IPS DF 6.9 (cell line): ENCODE data around the gene CIITA.

Source experiments
- DNase-seq: peaks from one replicate; pipeline ENCODE4 v3.0.0-alpha.2; 2013; ENCODE audit warnings: low read depth, low spot score
- H3K27ac ChIP-seq: one replicate; pipeline ENCODE4 v1.5.1; 2013; ENCODE audit warnings: low read length, control low read depth
- H3K27me3 ChIP-seq: 2 replicates; pipeline ENCODE4 v1.6.1; 2013; ENCODE audit warnings: mild to moderate bottlenecking, low read length; ENCODE audit not compliant: control insufficient read depth, insufficient read depth
- H3K36me3 ChIP-seq: 2 replicates; pipeline ENCODE4 v1.6.1; 2013; ENCODE audit warnings: low read length; ENCODE audit not compliant: control insufficient read depth, insufficient read depth
- H3K4me1 ChIP-seq: 2 replicates; pipeline ENCODE4 v1.6.1; 2013; ENCODE audit warnings: low read length; ENCODE audit not compliant: control insufficient read depth, insufficient read depth
- H3K4me3 ChIP-seq: 2 replicates; pipeline ENCODE4 v1.5.1; 2013; ENCODE audit warnings: mild to moderate bottlenecking, low read length
- H3K9me3 ChIP-seq: 2 replicates; pipeline ENCODE4 v1.6.1; 2013; ENCODE audit warnings: low read length, inconsistent platforms; ENCODE audit not compliant: control insufficient read depth, insufficient read depth
- WGBS: extraction: QIAGEN DNeasy Blood & Tissue Kit; methylation state at CpG from one replicate; pipeline ENCODE4 v1.1.7; 2013; ENCODE audit warnings: mixed read lengths, missing lambda C conversion rate; ENCODE audit not compliant: insufficient read length, insufficient coverage; 5-methylcytosine and 5-hydroxymethylcytosine counted together

CIITA gene

DNA sequence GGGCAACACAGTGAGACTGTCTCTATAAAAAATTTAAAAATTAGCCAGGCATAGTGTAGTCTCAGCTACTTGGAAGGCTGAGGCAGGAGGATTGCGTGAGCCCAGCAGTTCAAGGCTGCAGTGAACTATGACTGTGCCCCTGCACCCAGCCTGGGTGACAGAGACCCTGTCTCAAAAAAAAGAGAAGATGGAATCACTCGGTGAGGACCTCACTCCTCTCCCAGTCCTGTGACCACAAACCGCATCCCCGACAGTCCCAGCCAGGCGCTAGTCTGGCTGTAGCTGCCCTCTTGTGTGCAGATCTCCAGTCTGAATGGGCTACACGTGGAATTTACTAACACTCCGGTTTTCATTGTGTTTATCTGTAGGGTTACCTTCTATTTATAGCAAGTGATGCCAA is 54.1 kb downstream of the CIITA start:
- Histone ChIP-seq H3K4me1 (no peaks in the 10 kb centered on the region), H3K27me3 (no peaks in the 10 kb centered on the region), H3K4me3 (no peak overlapping the region), H3K9me3 (no peaks in the 10 kb centered on the region), H3K36me3 (0 out of 2 replicates have a peak, but pooled peaks cover 4% of the 10 kb centered on the region), H3K27ac (no peak overlapping the region)
- no CpG with 5 or more reads among the region's 7 CpGs for WGBS
- no peak for DNase-seq

DNA sequence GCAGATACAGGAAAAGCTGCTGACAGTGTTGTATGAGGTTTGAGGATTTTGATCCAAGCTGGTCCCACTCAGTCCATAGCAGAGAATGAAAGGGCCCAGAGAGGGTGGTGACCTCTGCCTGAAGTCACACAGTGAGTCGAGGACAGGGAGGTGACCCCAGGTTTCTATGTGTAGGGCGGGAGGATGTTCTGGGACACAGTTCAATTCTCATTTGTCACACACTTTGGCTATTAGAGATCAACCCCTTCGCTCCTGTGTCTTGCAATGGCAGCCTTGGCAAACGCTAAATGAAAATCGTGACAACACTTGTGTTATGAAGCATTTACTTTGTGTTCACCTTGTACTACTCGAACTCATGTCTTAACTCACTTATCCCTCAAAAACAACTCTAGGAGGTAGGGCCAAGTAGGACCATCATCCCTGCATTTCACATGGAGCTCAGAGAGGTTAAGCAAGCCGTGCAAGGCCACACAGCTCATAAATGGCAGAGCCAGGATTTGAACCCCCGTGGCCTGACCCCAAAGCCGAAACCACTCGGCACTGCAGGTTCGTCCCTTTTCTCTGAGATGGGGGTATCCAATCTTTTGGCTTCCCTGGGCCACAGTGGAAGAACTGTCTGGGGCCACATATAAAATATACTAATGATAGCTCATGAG is 55.1 kb downstream of the CIITA start:
- Histone ChIP-seq H3K27me3 (no peaks in the 10 kb centered on the region), H3K4me1 (no peaks in the 10 kb centered on the region), H3K4me3 (no peak overlapping the region), H3K27ac (no peak overlapping the region), H3K9me3 (no peaks in the 10 kb centered on the region), H3K36me3 (0 out of 2 replicates have a peak, but pooled peaks cover 4% of the 10 kb centered on the region)
- WGBS: no CpG with 5 or more reads among the region's 11 CpGs
- DNase-seq: no peak

DNA sequence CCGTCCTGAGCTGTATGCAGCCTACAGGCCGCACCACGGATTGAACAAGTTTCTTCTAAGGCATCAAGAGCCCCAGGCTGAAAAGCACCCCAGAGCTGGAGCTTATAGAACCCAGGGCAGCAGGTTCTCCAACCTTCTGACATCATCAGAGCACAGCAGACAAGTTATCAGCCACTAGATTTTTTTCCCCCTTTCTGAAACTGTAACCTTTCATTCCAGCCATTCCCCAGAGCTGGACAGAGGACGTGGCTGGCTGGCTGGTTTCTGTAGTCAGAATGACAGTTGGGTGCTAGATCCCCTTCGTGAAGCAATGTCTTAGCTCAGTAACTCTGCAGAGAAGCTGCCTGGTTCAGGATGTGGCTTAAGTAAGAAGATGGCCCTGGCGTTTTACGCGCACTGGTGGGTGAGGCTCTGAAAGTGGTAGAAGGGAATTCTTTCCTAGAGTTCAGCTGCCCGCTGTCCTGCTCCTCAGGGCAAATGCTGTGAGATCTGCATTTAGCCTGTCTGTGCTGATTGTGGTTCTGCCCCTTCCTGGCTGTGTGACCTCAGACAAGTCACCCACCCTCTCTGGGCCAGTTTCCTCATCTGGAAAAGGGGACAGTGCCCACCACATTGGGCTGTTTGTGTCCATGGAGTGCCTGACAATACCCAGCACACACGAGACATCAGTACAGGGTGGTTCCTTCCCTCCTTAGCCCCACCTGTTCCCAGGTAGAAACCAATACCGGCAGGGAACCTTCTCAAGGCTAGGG is 56.1 kb downstream of the CIITA start:
- no peaks in the 10 kb centered on the region for H3K27me3 ChIP-seq
- WGBS: no CpG with 5 or more reads among the region's 11 CpGs
- H3K9me3 ChIP-seq: no peaks in the 10 kb centered on the region
- H3K4me1 ChIP-seq: no peaks in the 10 kb centered on the region
- no peak overlapping the region for H3K4me3 ChIP-seq
- no peak for DNase-seq
- H3K36me3 ChIP-seq: 0 out of 2 replicates have a peak, but pooled peaks cover 4% of the 10 kb centered on the region
- H3K27ac ChIP-seq: no peak overlapping the region

DNA sequence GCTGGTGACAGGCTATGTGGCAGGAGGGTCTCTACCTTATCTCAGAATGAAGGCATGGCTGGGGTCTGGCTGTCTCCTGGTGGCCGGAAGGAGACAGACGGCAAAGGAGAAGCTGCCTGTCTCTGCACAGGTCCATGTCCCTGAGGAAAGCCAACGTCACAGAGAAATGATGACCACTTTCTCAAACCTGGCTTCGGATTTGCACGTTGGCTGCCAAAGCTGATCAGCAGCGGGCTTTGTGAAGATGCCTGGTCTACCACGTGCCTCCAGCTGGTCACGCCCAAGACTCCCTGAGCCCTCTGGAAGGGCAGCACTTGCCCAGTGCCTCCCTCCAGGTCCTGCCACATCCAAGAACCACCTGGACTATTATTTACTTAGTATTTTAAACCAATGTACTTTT is 56.9 kb downstream of the CIITA start:
- Histone ChIP-seq H3K27ac (no peak overlapping the region), H3K9me3 (no peaks in the 10 kb centered on the region), H3K27me3 (no peaks in the 10 kb centered on the region), H3K4me3 (no peak overlapping the region), H3K36me3 (0 out of 2 replicates have a peak, but pooled peaks cover 4% of the 10 kb centered on the region), H3K4me1 (no peaks in the 10 kb centered on the region)
- no peak for DNase-seq
- WGBS: no CpG with 5 or more reads among the region's 8 CpGs

DNA sequence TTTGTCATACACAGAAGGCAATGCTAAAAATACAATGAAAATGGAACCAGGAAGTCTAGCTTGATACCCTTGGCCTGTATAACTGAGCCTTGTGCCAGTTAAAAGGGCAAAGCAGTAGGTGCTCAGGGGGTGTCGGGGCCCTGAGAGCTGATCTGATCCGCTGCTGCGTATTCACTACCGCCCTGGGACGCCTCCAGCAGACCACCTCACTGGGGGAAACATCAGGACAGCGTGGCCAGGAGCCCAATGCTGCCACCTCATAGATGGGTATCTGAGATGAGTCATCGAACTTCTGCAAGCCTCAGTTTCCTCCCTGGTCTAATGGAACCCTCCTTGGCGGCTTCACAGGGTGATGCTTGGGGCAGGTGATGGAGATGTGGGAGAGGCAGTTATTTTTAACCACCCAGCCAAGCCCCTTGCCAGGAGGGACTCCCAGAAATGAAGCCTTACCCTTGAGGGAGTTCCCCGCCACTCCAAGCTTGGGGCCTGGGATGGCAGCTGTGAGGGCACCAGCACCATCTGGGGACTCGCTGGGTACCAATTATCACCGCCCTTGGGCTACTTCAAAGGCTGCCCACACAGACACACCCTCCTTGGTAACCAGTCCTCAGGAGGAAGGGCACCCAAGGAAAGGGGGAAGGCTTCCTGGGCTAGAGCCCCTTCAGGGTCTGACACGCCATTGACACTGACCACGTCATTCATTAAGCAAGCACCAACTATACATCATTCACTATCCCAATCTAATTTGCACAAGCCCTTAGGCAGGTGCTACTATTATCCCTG is 57.5 kb downstream of the CIITA start:
- Histone ChIP-seq H3K4me3 (no peak overlapping the region), H3K4me1 (no peaks in the 10 kb centered on the region), H3K9me3 (no peaks in the 10 kb centered on the region), H3K36me3 (0 out of 2 replicates have a peak, but pooled peaks cover 4% of the 10 kb centered on the region), H3K27me3 (no peaks in the 10 kb centered on the region), H3K27ac (no peak overlapping the region)
- WGBS: no CpG with 5 or more reads among the region's 13 CpGs
- DNase-seq: no peak

DNA sequence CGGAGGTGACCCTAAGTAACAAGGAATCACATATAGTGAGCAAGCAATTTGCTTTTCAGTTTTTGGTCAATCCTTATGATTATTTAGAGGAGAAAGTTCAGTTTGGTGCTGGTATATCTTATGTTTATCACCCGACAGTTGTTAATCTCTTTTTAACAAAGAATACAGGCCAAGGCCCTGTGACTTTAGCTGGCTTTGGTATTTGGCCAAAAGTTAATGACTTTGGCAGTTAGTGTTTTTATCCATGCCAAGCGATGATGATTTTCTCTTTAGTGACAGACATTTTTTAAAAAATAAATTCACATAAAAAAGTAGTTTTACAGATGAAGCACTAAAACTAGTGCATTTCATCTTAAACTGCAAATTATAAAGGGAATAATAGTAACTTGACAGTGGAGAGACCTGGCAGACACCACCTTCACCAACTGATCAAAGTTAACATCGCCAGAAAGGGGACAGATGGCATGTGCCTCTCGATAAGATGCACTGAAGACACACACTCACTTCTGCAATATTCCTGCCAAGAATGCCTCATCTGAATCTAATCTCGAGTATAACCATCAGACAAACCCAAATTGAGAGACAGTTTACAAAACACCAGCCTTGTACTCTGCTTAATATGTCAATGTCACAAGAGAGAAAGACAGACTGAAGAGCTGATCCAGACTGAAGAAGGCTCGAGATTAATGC is 58.4 kb downstream of the CIITA start:
- Histone ChIP-seq H3K9me3 (no peaks in the 10 kb centered on the region), H3K36me3 (0 out of 2 replicates have a peak, but pooled peaks cover 4% of the 10 kb centered on the region), H3K4me1 (peaks cover under 1% of the 10 kb centered on the region; the same call in 1 of the 2 replicates), H3K27ac (no peak overlapping the region), H3K4me3 (no peak overlapping the region), H3K27me3 (no peaks in the 10 kb centered on the region)
- no CpG with 5 or more reads among the region's 7 CpGs for WGBS
- no peak for DNase-seq

DNA sequence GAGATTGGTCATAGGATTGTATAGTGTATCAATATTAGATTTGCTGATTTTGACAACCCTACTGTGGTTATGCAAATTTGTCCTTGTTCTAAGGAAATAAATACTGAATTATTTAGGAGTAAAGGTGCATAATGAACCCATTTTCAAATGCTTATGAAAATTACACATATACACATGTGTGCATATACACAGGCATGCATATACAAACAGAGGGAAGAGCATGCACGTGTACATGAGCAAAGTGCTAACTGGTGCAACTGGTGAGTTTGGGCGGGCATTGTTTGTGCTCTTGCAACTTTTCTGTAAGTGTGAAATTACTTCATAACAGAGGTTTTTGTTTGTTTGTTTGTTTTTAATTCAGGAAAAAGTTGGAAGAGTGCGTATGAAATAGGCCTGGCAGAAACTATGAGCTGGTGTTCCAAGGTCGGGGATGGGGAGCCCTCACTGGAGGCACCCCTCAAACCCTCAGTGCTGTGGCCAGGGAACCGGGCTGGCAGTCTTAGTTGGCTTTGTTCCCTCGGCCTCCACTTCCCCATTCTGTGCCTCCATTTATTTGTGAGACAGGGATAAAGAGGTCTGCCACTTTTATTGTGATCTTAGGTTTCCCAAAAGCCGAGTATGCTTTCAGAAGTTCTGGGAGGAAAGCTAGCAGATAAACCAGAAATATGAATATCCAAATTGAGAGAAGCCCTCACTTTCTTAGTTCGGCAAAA is 59.4 kb downstream of the CIITA start:
- Histone ChIP-seq H3K9me3 (no peaks in the 10 kb centered on the region), H3K27ac (no peak overlapping the region), H3K4me1 (peaks cover 3% of the 10 kb centered on the region; the same call in 1 of the 2 replicates), H3K27me3 (no peaks in the 10 kb centered on the region), H3K4me3 (no peak overlapping the region), H3K36me3 (0 out of 2 replicates have a peak, but pooled peaks cover 4% of the 10 kb centered on the region)
- DNase-seq: no peak
- WGBS: no CpG with 5 or more reads among the region's 8 CpGs

DNA sequence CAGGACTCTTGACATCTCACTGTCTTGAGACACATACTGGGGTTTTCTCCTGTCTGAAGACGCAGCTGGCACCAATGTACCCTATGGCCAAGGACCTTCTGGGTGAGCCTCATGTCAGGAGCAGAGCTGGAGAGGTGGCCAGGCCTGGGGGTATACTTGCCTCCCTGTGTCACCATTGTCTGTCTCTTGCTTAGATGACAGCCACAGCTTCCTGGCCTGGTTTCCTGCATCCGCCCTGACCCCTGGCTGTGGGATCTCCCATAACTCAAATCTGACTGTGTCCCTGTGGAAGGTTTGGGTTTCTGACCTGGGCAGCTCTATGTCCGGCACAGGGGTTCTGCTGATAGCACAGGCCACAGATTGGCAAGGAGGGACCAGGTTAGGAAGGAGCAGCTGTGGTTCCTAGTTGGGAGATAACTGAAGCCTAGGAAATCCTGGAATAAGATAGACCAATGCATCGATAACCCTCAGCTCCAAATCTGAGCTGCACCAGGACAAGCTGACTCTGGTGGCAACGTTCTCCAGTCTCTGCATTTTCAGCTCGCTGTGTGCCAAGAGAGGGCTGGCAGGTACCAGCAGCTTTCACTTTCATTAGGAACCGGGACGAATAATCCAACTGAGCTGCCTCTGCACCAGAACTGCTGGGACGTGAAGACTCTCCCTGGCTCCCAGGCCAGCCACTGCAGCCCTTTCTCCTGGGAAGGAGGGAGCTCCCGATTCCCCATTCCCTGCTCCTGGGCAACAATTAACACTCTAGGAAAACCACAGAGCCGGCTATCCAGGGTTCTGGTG is 60.3 kb downstream of the CIITA start:
- Histone ChIP-seq H3K4me3 (no peak overlapping the region), H3K4me1 (peaks cover 3% of the 10 kb centered on the region; the same call in 1 of the 2 replicates), H3K36me3 (0 out of 2 replicates have a peak, but pooled peaks cover under 1% of the 10 kb centered on the region), H3K27ac (no peak overlapping the region), H3K9me3 (no peaks in the 10 kb centered on the region), H3K27me3 (no peaks in the 10 kb centered on the region)
- no peak for DNase-seq
- WGBS: no CpG with 5 or more reads among the region's 11 CpGs

DNA sequence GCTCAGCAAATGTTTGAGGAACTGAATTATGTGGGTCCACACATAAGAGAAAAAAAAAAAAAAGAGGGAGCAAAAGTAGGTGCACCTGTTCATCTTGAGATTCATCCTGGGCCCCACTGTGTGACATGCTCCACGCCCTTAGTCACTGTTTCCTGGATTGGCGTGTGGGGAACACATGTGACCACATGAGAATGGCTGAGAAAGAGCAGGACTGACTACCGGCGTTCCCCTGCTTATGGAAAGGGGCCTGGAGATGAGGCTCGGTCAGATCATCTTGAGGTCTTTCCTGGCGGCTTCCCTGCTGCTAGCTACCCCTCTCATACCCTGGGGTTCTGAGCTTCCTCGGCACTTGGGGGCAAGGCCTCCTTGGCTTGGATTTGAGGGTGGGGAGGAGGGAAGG is 61.3 kb downstream of the CIITA start:
- no peak for DNase-seq
- Histone ChIP-seq H3K27ac (no peak overlapping the region), H3K36me3 (no peaks in the 10 kb centered on the region), H3K4me1 (peaks cover 3% of the 10 kb centered on the region; the same call in 1 of the 2 replicates), H3K4me3 (no peak overlapping the region), H3K27me3 (no peaks in the 10 kb centered on the region), H3K9me3 (no peaks in the 10 kb centered on the region)
- no CpG with 5 or more reads among the region's 7 CpGs for WGBS
